Urinary bladder (tissue), 4 donors: Measurements from ENCODE around the gene CST3. TPM values are rescaled to one million over a fixed set of nuclear protein-coding genes. Genes with fewer than 3 reads are reported as not detected.

Source experiments
- DNase-seq: peaks from one replicate; pipeline ENCODE4 v3.0.0-alpha.2; 2015; ENCODE audit errors: extremely low spot score
- H3K27ac ChIP-seq: one replicate; pipeline ENCODE4 v1.5.1; 2013; ENCODE audit warnings: low read depth, mild to moderate bottlenecking, moderate library complexity
- H3K36me3 ChIP-seq: one replicate; pipeline ENCODE4 v1.6.1; 2013; ENCODE audit warnings: mild to moderate bottlenecking, moderate library complexity; ENCODE audit not compliant: insufficient read depth
- H3K4me1 ChIP-seq: one replicate; pipeline ENCODE4 v1.6.1; 2013; ENCODE audit warnings: mild to moderate bottlenecking, moderate library complexity; ENCODE audit not compliant: insufficient read depth
- H3K4me3 ChIP-seq: one replicate; pipeline ENCODE4 v1.5.1; 2013; ENCODE audit warnings: low read depth, low read length
- WGBS: extraction: QIAGEN DNeasy Blood & Tissue Kit; methylation state at CpG from one replicate; pipeline ENCODE4 v1.1.7; 2013; 5-methylcytosine and 5-hydroxymethylcytosine counted together
- polyA plus RNA-seq: library from polyadenylated mRNA; stranded (reverse); fragments of 200-250 nt; gene quantifications from one replicate; pipeline ENCODE4 v1.2.3, GENCODE V29; 2013
- total RNA-seq: library from RNA; depleted of rRNA; stranded (reverse); fragments of >200 nt; gene quantifications from one replicate; pipeline ENCODE4 v1.2.3, GENCODE V29; 2014
- donor health status: healthy with polysubstance abuse.
- donor health status: healthy.

CST3 gene
- total and polyA plus RNA-seq, 2 donors = 166 to 1,484 TPM

- no peak overlapping the region for H3K27ac ChIP-seq
- DNase-seq = no peak
- H3K4me1 ChIP-seq = no peaks in the 10 kb centered on the region
- 74% methylated on average over 8 of the region's 8 CpGs for WGBS
- H3K36me3 ChIP-seq = peaks cover 2% of the 10 kb centered on the region
- H3K4me3 ChIP-seq = no peak overlapping the region
These were observed 4.8 kb downstream of the CST3 start for GRCh38 chr20:23632711-23633573.

DNA sequence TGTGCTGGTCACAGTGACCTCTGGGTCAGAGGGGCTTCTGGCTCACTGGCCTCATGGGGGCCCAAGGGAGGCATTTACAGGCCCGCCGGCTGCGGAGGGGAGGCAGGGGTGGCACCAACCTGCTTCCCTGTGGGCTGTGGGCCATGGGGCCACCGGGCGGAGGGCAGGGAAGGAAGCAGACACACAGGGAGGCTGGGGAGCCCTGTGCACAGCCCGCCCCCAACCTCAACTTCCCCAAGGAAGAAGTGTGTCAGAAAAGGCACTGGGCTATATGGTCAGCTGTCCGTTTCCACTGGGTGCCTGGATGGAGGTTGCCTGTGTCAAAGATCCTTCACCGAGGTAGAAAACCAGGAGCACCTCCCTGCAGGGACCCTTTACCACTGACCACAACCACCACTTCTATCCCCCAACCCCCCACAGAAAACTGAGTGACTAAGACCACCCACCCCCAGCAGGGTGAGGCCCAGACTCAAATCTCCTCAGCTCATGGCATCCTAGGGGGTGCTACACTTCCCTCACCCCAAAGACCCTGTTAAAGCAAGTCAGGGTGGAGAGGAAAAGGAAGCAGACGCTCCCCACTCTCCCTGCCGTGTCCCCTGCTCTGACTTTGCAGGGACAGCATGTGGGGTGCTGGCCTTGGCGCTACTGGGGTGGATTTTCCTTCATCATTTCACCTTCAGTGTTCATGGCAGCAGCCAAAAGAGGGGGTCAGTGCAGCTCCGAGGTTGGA, 5.6 kb downstream of the CST3 start:
- whole genome bisulfite sequencing = 79% methylated on average over 12 of the region's 12 CpGs
- Histone ChIP-seq H3K4me1 (no peaks in the 10 kb centered on the region), H3K27ac (no peak overlapping the region), H3K4me3 (no peak overlapping the region), H3K36me3 (peaks cover 2% of the 10 kb centered on the region)
- no peak for DNase-seq

DNA sequence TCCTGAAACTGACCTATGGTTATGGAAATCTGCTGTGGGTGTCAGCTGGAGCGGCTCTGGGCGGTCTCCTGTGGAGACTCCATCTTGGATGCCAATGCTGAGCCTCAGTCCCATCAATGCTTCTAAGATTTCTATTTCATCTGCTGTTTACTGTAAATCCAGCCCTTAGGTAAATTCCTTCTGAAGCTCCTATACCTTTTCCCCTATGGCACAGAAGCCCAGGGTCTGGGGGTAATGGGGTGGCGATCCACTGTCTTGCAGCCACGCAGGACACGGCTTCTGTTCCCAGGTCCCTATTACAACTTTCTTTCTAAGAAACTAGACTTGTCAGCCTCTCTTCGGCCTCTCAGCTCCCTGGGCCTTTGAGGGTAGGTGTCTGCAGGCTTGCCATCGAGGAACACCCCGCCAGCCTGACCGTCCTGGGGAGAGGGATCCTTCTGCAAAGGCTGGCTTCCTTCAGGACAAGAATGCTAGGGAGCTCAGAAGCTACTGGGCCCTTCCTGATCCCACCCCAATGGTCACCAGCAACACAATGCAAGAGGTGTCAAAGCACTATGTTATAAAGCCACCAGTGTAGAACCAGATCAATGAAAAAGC, 6.4 kb downstream of the CST3 start:
- DNase-seq = no peak
- 96% methylated on average over 9 of the region's 9 CpGs for WGBS
- Histone ChIP-seq H3K27ac (no peak overlapping the region), H3K4me3 (no peak overlapping the region), H3K36me3 (peaks cover 2% of the 10 kb centered on the region), H3K4me1 (no peaks in the 10 kb centered on the region)

DNA sequence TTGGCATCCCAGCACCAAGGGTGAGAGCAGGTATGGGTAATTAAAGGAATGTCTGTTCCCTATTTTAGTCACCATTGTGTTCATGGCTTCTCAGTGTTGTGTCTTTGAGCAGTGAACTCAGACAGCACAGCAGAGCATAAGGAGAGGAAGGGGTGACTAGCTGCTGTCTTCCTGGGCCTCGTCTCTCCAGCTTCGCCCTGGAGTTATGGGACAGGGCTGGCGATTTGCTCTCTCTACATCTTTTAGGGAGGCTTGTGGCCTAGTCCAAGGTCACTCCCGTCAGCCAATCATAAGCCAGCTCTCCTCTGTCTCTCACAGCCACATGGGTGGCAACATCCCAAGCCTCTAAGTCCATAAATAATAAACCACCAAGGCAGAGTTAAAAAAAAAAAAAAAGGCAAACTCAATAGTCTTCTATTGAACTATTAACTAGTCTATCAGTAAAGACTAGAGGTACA, 7.3 kb downstream of the CST3 start:
- Histone ChIP-seq H3K36me3 (peaks cover 2% of the 10 kb centered on the region), H3K4me3 (no peak overlapping the region), H3K4me1 (no peaks in the 10 kb centered on the region), H3K27ac (no peak overlapping the region)
- no peak for DNase-seq
- WGBS = 82% methylated on average over 4 of the region's 4 CpGs

- H3K27ac ChIP-seq = no peak overlapping the region
- H3K36me3 ChIP-seq = peaks cover 2% of the 10 kb centered on the region
- H3K4me3 ChIP-seq = no peak overlapping the region
- no peaks in the 10 kb centered on the region for H3K4me1 ChIP-seq
- WGBS = 76% methylated on average over 12 of the region's 12 CpGs
- DNase-seq = no peak
These were observed 8.0 kb downstream of the CST3 start for GRCh38 chr20:23629542-23630391.

- WGBS = 61% methylated on average over 7 of the region's 7 CpGs
- no peak overlapping the region for H3K27ac ChIP-seq
- H3K4me3 ChIP-seq = no peak overlapping the region
- H3K36me3 ChIP-seq = peaks cover 2% of the 10 kb centered on the region
- H3K4me1 ChIP-seq = no peaks in the 10 kb centered on the region
- DNase-seq = no peak
These were observed 8.7 kb downstream of the CST3 start for GRCh38 chr20:23629017-23629541.

DNA sequence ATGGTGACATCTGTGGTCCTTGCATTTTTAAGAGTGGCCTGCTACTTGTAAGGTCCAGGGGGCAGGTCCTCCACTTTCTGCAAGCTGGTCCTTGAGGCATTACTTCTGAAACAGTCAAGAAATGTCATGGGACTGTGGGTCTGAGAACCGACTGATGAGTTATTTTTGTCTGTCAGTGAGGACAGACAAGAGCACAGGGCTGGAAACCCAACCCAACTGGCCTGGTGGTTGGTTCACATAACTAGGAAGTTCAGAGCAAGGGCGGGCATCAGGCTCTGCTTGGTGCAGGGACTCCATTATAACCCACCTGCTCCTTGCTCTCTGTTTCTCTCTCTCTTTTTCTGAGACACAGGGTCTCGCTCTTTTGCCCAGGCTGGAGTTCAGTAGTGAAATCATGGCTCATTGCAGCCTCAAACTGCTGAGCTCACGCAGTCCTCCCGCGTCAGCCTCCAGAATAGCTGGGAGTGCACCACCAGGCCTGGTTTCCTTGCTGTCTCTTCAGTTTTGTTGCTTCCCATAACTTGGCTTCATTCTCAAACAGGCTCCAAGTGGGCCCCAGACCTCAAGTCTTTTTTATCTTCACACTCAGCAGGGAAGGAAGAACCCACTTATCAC, 9.2 kb downstream of the CST3 start:
- DNase-seq = no peak

DNA sequence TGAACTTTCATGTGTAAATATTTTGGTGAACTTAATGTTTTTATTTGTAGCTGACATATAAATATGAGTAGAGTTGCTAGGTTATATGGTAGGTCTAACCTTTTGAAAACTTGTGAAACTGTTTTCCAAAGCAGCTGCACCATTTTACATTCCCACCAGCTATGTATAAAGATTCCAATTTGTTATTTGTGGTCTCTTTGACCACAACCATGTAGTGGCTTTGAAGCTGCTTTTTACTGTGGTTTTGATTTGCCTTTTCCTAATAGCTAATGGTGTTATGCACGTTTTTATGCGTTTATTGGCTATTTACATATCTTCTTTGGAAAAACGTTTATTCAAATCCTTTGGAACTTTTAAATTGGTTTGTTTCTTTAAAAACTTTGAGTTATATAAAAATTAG, 10.3 kb downstream of the CST3 start:
- Histone ChIP-seq H3K27ac (no peak overlapping the region), H3K36me3 (no peaks in the 10 kb centered on the region), H3K4me3 (no peak overlapping the region), H3K4me1 (no peaks in the 10 kb centered on the region)
- DNase-seq = no peak
- WGBS = 70% methylated on average over 3 of the region's 3 CpGs

More for the DNA sequence above, 9.2 kb downstream of the CST3 start:
- WGBS = 94% methylated on average over 6 of the region's 6 CpGs
- Histone ChIP-seq H3K4me3 (no peak overlapping the region), H3K4me1 (no peaks in the 10 kb centered on the region), H3K36me3 (no peaks in the 10 kb centered on the region), H3K27ac (no peak overlapping the region)

- Histone ChIP-seq H3K4me3 (no peak overlapping the region), H3K4me1 (no peaks in the 10 kb centered on the region), H3K36me3 (no peaks in the 10 kb centered on the region), H3K27ac (no peak overlapping the region)
- 78% methylated on average over 4 of the region's 4 CpGs for WGBS
- DNase-seq = no peak
These were observed 11.6 kb downstream of the CST3 start for GRCh38 chr20:23626040-23626620.

DNA sequence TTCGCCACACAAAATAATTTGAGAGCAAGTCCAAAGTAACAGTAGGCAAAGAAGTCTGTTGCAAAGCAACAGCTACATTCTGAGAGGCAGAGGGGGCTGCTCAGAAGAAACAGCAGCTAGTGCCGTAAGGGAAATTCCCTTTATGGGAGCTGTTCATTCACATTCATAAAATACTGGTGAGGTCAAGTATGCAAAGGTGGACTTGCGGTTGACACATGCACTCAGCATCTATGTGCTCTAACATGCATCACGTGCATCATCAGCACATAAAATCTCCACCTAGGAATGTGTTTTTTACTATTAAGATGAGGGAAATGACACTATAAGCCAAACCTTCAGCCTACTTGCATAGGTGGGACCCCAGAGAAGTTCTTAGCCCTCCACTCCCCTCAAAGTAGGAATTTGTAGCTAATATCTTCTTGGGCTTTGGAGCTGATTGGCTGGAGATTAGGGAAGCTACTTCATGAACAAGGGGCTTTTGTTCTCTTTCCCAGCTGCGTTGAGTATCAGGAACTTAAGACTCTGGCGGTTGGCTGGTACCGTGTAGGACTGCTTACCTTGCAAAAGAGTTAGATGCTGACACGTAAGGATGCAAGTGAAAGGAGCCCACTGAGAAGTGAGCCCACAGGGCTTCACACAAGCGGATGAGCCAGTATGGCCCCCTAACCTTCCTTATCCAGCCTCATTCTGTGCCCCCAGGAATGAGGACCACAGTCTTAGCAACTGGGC, 12.4 kb downstream of the CST3 start:
- H3K4me1 ChIP-seq = no peaks in the 10 kb centered on the region
- 87% methylated on average over 9 of the region's 9 CpGs for WGBS
- H3K27ac ChIP-seq = no peak overlapping the region
- no peaks in the 10 kb centered on the region for H3K36me3 ChIP-seq
- no peak overlapping the region for H3K4me3 ChIP-seq
- DNase-seq = no peak

DNA sequence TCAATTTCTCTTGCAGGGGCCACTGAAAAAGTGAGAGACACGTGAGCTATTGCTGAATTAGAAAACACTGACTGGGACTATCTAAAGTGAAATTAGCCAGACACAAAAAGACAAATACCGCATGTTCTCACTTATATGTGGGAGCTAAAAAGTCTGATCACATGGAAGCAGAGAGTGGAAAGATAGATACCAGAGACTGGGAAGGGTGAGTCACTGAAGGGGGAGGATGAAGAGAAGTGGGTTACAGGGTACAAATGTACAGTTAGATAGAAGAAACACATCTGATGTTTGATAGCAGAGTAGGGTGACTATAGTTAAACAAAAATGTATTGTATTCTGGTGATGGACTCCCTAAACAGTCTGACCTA, 13.4 kb downstream of the CST3 start:
- H3K36me3 ChIP-seq = no peaks in the 10 kb centered on the region
- H3K27ac ChIP-seq = no peak overlapping the region
- no peaks in the 10 kb centered on the region for H3K4me1 ChIP-seq
- DNase-seq = no peak
- WGBS = 49% methylated on average over 2 of the region's 2 CpGs
- no peak overlapping the region for H3K4me3 ChIP-seq
